Sigmoid colon (tissue), 4 donors: ENCODE results near the gene CSF3R.
"Not testable (repeated sequence)": the region's sequence is repeated elsewhere in the genome, so short reads cannot be mapped to it uniquely, and the experiment has no call there.

ENCODE experiments used
- POLR2A ChIP-seq, 2 donors: fragments of 450-650 bp; IDR thresholded peaks; one replicate each; pipeline ENCODE4 v1.6.1; 2016; ENCODE audit warnings: antibody characterized with exemption in 2 of 2, mild to moderate bottlenecking in 2 of 2, moderate library complexity in 2 of 2
- POLR2AphosphoS5 ChIP-seq, 4 donors: sonication (generic); formaldehyde crosslinking; IDR thresholded peaks; one replicate each; pipeline ENCODE4 v1.6.1; 2017; ENCODE audit warnings: antibody characterized with exemption in 4 of 4
- TF ChIP-seq, protein P1 (sequence below), 4 experiments: fragments of 450-650 bp in 3 of 4; fragments of 200-600 bp in 1 of 4; IDR thresholded peaks; one replicate each; pipeline ENCODE4 v1.5.1; 2016 to 2019; ENCODE audit warnings: antibody characterized with exemption in 4 of 4, mild to moderate bottlenecking in 3 of 4, moderate library complexity in 2 of 4

DNA sequence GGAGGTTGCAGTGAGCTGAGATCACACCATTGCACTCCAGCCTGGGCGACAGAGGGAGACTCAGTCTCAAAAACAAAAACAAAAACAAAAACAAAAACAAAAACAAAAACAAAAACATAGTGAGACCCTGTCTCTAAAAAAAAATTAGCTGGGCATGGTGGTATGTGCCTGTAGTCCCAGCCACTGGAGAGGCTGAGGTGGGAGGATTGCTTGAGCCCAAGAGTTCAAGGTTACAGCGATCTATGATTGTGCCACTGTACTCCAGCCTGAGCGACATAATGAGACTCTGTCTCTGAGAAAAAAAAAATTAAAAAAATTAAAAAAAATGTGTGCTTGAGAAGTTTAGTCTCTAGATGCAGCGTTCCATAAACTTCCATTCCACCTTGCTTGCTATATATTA is 19.2 kb upstream of the CSF3R start:
- TF ChIP-seq, protein P1, sequence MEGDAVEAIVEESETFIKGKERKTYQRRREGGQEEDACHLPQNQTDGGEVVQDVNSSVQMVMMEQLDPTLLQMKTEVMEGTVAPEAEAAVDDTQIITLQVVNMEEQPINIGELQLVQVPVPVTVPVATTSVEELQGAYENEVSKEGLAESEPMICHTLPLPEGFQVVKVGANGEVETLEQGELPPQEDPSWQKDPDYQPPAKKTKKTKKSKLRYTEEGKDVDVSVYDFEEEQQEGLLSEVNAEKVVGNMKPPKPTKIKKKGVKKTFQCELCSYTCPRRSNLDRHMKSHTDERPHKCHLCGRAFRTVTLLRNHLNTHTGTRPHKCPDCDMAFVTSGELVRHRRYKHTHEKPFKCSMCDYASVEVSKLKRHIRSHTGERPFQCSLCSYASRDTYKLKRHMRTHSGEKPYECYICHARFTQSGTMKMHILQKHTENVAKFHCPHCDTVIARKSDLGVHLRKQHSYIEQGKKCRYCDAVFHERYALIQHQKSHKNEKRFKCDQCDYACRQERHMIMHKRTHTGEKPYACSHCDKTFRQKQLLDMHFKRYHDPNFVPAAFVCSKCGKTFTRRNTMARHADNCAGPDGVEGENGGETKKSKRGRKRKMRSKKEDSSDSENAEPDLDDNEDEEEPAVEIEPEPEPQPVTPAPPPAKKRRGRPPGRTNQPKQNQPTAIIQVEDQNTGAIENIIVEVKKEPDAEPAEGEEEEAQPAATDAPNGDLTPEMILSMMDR (IDR thresholded peaks at IDR 0.05), result not testable (repeated sequence)
- not testable (repeated sequence) for TF ChIP-seq POLR2AphosphoS5, POLR2A (IDR thresholded peaks at IDR 0.05)
